Neural progenitor cell (in vitro differentiated cells): ENCODE results near the gene PTPRK. TPM values are rescaled to one million over a fixed set of nuclear protein-coding genes. Genes with fewer than 3 reads are reported as not detected.

Experiments used
- DNase-seq: peaks from one replicate; pipeline ENCODE4 v3.0.0-alpha.2; 2016; ENCODE audit warnings: low spot score
- H2AFZ ChIP-seq: fragments of 200-600 bp; sonication (generic); replicated peaks from 2 replicates; pipeline ENCODE4 v1.6.1; 2016; ENCODE audit warnings: antibody characterized with exemption
- H3F3A ChIP-seq: fragments of 200-600 bp; sonication (generic); 2 replicates; pipeline ENCODE4 v1.6.1; 2016; ENCODE audit warnings: antibody characterized with exemption, low read depth
- H3K27ac ChIP-seq: fragments of 200-600 bp; sonication (generic); 2 replicates; pipeline ENCODE4 v1.5.1; 2016; ENCODE audit warnings: mild to moderate bottlenecking
- H3K27me3 ChIP-seq: fragments of 200-600 bp; sonication (generic); 2 replicates; pipeline ENCODE4 v1.6.1; 2016; ENCODE audit warnings: mild to moderate bottlenecking, moderate library complexity
- H3K36me3 ChIP-seq: fragments of 200-600 bp; sonication (generic); 2 replicates; pipeline ENCODE4 v1.5.1; 2016
- H3K4me1 ChIP-seq: fragments of 200-600 bp; sonication (generic); 2 replicates; pipeline ENCODE4 v1.6.1; 2016; ENCODE audit warnings: mixed run types
- H3K4me2 ChIP-seq: fragments of 200-600 bp; sonication (generic); 2 replicates; pipeline ENCODE4 v1.6.1; 2016
- H3K4me3 ChIP-seq: fragments of 200-600 bp; sonication (generic); 2 replicates; pipeline ENCODE4 v1.5.1; 2016
- H3K79me2 ChIP-seq: fragments of 200-600 bp; sonication (generic); 2 replicates; pipeline ENCODE4 v1.6.1; 2016; ENCODE audit warnings: low read depth
- H3K9ac ChIP-seq: fragments of 200-600 bp; sonication (generic); 2 replicates; pipeline ENCODE4 v1.6.1; 2016
- H3K9me3 ChIP-seq: fragments of 200-600 bp; sonication (generic); 2 replicates; pipeline ENCODE4 v1.5.1; 2016; ENCODE audit warnings: low read depth
- H4K20me1 ChIP-seq: fragments of 200-600 bp; sonication (generic); 2 replicates; pipeline ENCODE4 v1.6.1; 2016; ENCODE audit warnings: low read depth
- H3K27ac Mint-ChIP-seq: 3 replicates; pipeline ENCODE4 v1.8.0; 2021; ENCODE audit warnings: mixed read lengths
- H3K27me3 Mint-ChIP-seq: 2 replicates; pipeline ENCODE4 v1.8.0; 2022; ENCODE audit warnings: low read depth, mild to moderate bottlenecking, inconsistent platforms, moderate library complexity, mixed read lengths; ENCODE audit not compliant: insufficient read depth
- H3K36me3 Mint-ChIP-seq: 3 replicates; pipeline ENCODE4 v1.8.0; 2021; ENCODE audit warnings: mixed read lengths
- H3K4me1 Mint-ChIP-seq: 3 replicates; pipeline ENCODE4 v1.8.0; 2021; ENCODE audit warnings: mixed read lengths
- H3K4me3 Mint-ChIP-seq: 3 replicates; pipeline ENCODE4 v1.8.0; 2021; ENCODE audit warnings: mild to moderate bottlenecking, moderate library complexity, mixed read lengths
- H3K9me3 Mint-ChIP-seq: 3 replicates; pipeline ENCODE4 v1.8.0; 2020; ENCODE audit warnings: mixed read lengths
- EZH2 ChIP-seq: fragments of 200-600 bp; sonication (generic); IDR thresholded peaks from 2 replicates; pipeline ENCODE4 v1.6.1; 2017; ENCODE audit warnings: antibody characterized with exemption, mild to moderate bottlenecking, moderate library complexity
- EZH2phosphoT487 ChIP-seq: fragments of 200-600 bp; sonication (generic); IDR thresholded peaks from 2 replicates; pipeline ENCODE4 v1.6.1; 2017; ENCODE audit warnings: antibody characterized with exemption
- total RNA-seq: library from RNA; depleted of rRNA; stranded (reverse); fragments of >200 nt; gene quantifications from 2 replicates; pipeline ENCODE4 v1.2.3, GENCODE V29; 2015; ENCODE audit warnings: low replicate concordance
- TF ChIP-seq, protein P1 (sequence below): fragments of 200-600 bp; sonication (generic); IDR thresholded peaks from 2 replicates; pipeline ENCODE4 v1.5.1; 2017; ENCODE audit warnings: antibody characterized with exemption, mild to moderate bottlenecking

Gene PTPRK
- total RNA-seq, 1 donor from 2014 or later = 35.0 TPM

DNA sequence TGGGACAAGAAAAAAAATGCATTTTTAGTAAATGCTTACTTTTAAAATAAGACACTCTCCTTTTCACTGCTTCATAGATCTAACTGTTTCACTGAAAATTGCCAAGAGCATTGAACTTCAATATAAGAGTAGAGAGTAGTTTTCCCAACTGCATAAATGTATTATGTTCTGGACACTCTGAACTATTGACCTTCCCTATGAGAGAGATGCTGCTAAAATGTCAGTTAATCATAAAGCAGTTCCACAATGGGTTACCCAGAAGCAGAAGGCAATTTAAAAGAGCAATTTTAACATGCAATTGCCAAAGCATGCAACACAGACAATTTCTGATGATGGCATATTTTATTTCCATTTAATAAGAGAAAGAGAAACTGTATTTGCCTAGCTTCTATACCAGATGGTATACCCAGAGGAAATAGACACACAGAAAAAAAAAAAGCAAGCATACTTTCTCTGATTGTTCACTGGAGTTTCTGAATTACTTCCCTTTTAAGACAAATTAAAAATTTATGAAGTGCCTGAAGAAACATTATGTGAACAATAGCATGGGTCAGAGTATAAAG, 340.4 kb downstream of the PTPRK start:
- no peak overlapping the region for H3K4me3 ChIP-seq
- no peak for DNase-seq
- no peaks in the 10 kb centered on the region for H3K36me3 ChIP-seq
- no peaks in the 10 kb centered on the region for H3K9me3 Mint-ChIP-seq
- no peaks in the 10 kb centered on the region for H3K4me1 ChIP-seq
- no peak overlapping the region for H3K27ac ChIP-seq
- no peaks in the 10 kb centered on the region for H3K79me2 ChIP-seq
- TF ChIP-seq, protein P1, sequence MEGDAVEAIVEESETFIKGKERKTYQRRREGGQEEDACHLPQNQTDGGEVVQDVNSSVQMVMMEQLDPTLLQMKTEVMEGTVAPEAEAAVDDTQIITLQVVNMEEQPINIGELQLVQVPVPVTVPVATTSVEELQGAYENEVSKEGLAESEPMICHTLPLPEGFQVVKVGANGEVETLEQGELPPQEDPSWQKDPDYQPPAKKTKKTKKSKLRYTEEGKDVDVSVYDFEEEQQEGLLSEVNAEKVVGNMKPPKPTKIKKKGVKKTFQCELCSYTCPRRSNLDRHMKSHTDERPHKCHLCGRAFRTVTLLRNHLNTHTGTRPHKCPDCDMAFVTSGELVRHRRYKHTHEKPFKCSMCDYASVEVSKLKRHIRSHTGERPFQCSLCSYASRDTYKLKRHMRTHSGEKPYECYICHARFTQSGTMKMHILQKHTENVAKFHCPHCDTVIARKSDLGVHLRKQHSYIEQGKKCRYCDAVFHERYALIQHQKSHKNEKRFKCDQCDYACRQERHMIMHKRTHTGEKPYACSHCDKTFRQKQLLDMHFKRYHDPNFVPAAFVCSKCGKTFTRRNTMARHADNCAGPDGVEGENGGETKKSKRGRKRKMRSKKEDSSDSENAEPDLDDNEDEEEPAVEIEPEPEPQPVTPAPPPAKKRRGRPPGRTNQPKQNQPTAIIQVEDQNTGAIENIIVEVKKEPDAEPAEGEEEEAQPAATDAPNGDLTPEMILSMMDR = no peak
- TF ChIP-seq EZH2phosphoT487 (no peak), EZH2 (no peak)
- H3K9ac ChIP-seq = no peak overlapping the region
- no peak overlapping the region for H3K4me2 ChIP-seq
- no peaks in the 10 kb centered on the region for H3K36me3 Mint-ChIP-seq
- H3F3A ChIP-seq = no peaks in the 10 kb centered on the region
- H3K27me3 Mint-ChIP-seq = no peaks in the 10 kb centered on the region
- H3K4me1 Mint-ChIP-seq = no peaks in the 10 kb centered on the region
- H3K27ac Mint-ChIP-seq = no peak overlapping the region
- H3K4me3 Mint-ChIP-seq = no peak overlapping the region
- H3K27me3 ChIP-seq = no peaks in the 10 kb centered on the region
- H4K20me1 ChIP-seq = no peaks in the 10 kb centered on the region
- no peak overlapping the region for H2AFZ ChIP-seq
- no peaks in the 10 kb centered on the region for H3K9me3 ChIP-seq

DNA sequence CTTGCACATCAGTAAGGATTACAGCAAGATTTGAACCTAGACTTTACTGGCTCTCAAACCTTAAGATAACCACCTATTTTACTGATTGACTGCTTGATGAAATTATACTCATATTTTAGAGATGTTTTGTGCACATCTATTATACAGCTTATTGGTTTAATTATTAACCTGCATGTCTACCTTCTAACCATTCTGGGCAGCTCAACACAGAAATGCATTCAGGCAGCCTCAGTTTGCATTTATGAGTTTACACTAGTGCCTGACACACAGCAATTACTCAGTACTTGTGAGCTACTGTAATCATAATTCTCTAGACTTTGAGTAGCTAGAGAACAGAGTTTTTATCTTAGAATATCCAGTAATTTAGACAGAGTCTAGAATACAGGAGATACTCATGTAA, 345.7 kb downstream of the PTPRK start:
- Histone ChIP-seq H3K27me3 (no peaks in the 10 kb centered on the region), H2AFZ (no peak overlapping the region), H3F3A (no peaks in the 10 kb centered on the region), H3K27ac (no peak overlapping the region), H3K9me3 (no peaks in the 10 kb centered on the region), H3K9ac (no peak overlapping the region), H4K20me1 (no peaks in the 10 kb centered on the region), H3K36me3 (no peaks in the 10 kb centered on the region), H3K79me2 (no peaks in the 10 kb centered on the region), H3K4me1 (no peaks in the 10 kb centered on the region), H3K4me3 (no peak overlapping the region), H3K4me2 (no peak overlapping the region)
- no peak overlapping the region for H3K27ac Mint-ChIP-seq
- H3K4me1 Mint-ChIP-seq = no peaks in the 10 kb centered on the region
- H3K4me3 Mint-ChIP-seq = no peak overlapping the region
- no peaks in the 10 kb centered on the region for H3K9me3 Mint-ChIP-seq
- H3K36me3 Mint-ChIP-seq = no peaks in the 10 kb centered on the region
- TF ChIP-seq EZH2 = no peak
- TF ChIP-seq, protein P1 = no peak
- TF ChIP-seq EZH2phosphoT487 = no peak
- no peaks in the 10 kb centered on the region for H3K27me3 Mint-ChIP-seq
- no peak for DNase-seq

DNA sequence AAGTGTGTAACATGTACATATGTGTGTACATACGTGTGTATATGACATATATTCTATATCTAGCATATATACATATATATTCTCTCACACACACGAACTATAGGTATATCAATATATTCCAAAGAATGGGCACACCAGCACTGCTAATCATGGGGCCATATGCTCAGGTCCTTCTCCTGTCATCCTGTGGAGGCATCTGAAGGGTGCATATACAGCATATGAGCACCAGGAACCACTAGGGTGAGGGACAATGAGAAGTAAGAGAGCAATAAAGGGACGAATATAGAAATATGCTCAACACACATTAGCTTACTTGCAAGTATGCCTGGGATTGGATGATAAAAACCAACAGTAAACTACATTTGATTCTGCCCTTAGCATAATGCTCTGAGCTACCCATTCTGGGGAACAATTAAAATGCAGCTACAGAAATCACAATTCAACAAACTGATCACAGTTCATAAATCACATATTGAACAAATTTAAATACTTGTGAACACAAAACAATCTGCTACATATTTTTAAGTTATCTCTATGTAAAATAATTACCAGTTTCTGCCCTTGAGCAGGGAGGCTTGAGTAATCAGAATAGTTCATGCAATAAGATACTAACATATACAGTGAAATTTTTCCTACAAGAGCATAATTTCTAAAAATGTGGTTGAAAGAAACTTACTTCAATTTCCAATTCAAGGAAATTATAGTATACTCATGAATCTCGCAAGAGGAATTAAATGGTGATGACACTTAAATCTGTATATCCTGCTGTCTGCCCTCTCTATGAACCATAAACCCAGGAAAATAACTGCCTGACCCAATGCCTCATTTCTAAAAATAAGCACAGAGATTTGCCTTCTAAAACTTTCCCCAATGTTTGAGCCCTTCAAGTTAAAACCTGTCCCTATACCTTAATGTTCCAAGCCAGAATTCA, 347.4 kb downstream of the PTPRK start:
- no peak overlapping the region for H3K4me3 Mint-ChIP-seq
- Histone ChIP-seq H4K20me1 (no peaks in the 10 kb centered on the region), H3F3A (no peaks in the 10 kb centered on the region), H3K27ac (no peak overlapping the region), H3K9me3 (no peaks in the 10 kb centered on the region), H3K36me3 (no peaks in the 10 kb centered on the region), H3K4me1 (no peaks in the 10 kb centered on the region), H3K27me3 (no peaks in the 10 kb centered on the region), H2AFZ (no peak overlapping the region), H3K4me2 (no peak overlapping the region), H3K9ac (no peak overlapping the region), H3K4me3 (no peak overlapping the region), H3K79me2 (no peaks in the 10 kb centered on the region)
- H3K27ac Mint-ChIP-seq = no peak overlapping the region
- no peaks in the 10 kb centered on the region for H3K9me3 Mint-ChIP-seq
- no peak for DNase-seq
- no peaks in the 10 kb centered on the region for H3K36me3 Mint-ChIP-seq
- H3K27me3 Mint-ChIP-seq = no peaks in the 10 kb centered on the region
- TF ChIP-seq, protein P1 = no peak
- TF ChIP-seq EZH2 (no peak), EZH2phosphoT487 (no peak)
- H3K4me1 Mint-ChIP-seq = no peaks in the 10 kb centered on the region
